BE2C (cell line): ENCODE results near the gene APLP1.
A peak's percentile ranks its signal among the peaks of the same experiment; 100 is the strongest.
"Not testable (repeated sequence)": the region's sequence is repeated elsewhere in the genome, so short reads cannot be mapped to it uniquely, and the experiment has no call there.

Experiments used
- DNase-seq: peaks from one replicate; pipeline ENCODE4 v3.0.0-alpha.2; 2020
- H3K27me3 ChIP-seq: fragments of 250-450 bp; sonication (Bioruptor Pico); 2 replicates; pipeline ENCODE4 v1.5.1; 2020; ENCODE audit warnings: mild to moderate bottlenecking
- H3K36me3 ChIP-seq: fragments of 250-450 bp; sonication (Bioruptor Pico); 2 replicates; pipeline ENCODE4 v1.5.1; 2020; ENCODE audit warnings: mild to moderate bottlenecking
- H3K4me1 ChIP-seq: fragments of 250-450 bp; sonication (Bioruptor Pico); 2 replicates; pipeline ENCODE4 v1.5.1; 2020
- H3K4me3 ChIP-seq: 2 replicates; pipeline ENCODE4 v1.5.1; 2011; ENCODE audit warnings: low read depth, low read length
- H3K9me3 ChIP-seq: fragments of 250-450 bp; sonication (Bioruptor Pico); 2 replicates; pipeline ENCODE4 v1.5.1; 2020
- TF ChIP-seq, protein P1 (sequence below): IDR thresholded peaks from 2 replicates; pipeline ENCODE4 v1.5.1; 2012; ENCODE audit warnings: mild to moderate bottlenecking, low read depth, low read length

Gene APLP1

DNA sequence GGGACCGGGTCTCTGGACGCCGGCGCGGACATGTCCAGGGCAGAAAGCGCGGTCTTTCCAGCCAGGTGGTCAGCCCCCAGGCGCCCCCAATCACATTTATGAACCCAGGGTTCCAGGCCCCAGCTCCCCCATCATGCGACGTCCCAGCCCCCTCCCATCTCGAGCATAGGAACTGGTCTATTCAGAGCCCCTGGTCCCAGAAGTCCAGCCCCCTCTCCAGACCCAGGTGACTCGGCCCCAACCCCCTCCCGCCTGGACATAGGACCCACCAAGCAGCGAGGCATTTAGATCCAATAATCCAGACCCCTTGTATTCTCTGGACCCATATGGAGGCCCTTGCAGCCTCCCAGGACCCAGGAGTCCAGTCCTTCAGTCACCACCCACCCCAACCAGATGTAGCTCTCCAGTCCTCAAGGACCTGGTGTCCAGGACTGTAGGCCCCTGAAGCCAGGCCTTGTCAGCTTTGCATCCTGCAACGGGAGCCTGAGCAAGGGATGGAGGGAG is 501 bp downstream of the APLP1 start:
- H3K9me3 ChIP-seq: no peaks in the 10 kb centered on the region
- no peaks in the 10 kb centered on the region for H3K27me3 ChIP-seq
- TF ChIP-seq, protein P1, sequence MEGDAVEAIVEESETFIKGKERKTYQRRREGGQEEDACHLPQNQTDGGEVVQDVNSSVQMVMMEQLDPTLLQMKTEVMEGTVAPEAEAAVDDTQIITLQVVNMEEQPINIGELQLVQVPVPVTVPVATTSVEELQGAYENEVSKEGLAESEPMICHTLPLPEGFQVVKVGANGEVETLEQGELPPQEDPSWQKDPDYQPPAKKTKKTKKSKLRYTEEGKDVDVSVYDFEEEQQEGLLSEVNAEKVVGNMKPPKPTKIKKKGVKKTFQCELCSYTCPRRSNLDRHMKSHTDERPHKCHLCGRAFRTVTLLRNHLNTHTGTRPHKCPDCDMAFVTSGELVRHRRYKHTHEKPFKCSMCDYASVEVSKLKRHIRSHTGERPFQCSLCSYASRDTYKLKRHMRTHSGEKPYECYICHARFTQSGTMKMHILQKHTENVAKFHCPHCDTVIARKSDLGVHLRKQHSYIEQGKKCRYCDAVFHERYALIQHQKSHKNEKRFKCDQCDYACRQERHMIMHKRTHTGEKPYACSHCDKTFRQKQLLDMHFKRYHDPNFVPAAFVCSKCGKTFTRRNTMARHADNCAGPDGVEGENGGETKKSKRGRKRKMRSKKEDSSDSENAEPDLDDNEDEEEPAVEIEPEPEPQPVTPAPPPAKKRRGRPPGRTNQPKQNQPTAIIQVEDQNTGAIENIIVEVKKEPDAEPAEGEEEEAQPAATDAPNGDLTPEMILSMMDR: no peak
- peak overlapping the region; percentile 64 for H3K4me3 ChIP-seq
- DNase-seq: no peak
- peaks cover 8% of the 10 kb centered on the region for H3K4me1 ChIP-seq
- H3K36me3 ChIP-seq: peaks cover 3% of the 10 kb centered on the region; the same call in 1 of the 2 replicates

DNA sequence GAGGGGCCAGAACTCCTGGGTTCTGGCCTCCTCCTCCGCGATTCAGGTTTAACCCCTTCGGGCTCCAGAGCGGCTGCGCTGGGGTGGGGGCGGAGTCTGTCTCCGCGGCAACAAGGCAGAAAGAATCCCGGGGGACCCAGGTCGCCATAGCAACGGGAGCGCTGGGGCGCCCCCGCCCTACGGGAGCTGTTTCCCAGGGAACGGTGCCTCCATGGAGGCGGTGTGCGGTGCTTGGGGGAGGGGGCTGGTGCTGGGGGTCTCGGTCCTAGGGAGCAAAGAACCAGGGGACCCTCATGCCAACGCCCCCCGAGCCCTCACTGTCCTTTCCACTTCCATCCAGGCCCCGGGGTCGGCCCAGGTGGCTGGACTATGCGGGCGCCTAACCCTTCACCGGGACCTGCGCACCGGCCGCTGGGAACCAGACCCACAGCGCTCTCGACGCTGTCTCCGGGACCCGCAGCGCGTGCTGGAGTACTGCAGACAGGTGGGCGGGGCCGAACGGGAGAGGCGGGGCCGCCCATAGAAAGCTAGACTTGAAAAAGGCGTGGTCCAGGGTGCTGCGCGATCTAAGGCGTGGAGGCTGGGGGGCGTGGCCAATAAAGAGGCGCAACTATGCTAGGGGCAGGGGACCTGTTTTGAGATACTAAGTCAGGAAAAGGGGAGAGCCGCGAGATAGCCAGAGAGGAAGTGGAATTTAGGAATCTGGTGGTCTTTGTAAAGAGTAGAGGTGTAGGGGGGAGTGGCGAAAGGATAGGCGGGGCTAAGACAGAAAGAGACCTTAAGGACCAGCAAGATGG is 1.2 kb downstream of the APLP1 start:
- Histone ChIP-seq H3K4me1 (peaks cover 8% of the 10 kb centered on the region), H3K36me3 (peaks cover 3% of the 10 kb centered on the region; the same call in 1 of the 2 replicates), H3K9me3 (no peaks in the 10 kb centered on the region), H3K4me3 (peak overlapping the region; percentile 64), H3K27me3 (no peaks in the 10 kb centered on the region)
- TF ChIP-seq, protein P1: no peak
- peak; percentile 99 for DNase-seq

DNA sequence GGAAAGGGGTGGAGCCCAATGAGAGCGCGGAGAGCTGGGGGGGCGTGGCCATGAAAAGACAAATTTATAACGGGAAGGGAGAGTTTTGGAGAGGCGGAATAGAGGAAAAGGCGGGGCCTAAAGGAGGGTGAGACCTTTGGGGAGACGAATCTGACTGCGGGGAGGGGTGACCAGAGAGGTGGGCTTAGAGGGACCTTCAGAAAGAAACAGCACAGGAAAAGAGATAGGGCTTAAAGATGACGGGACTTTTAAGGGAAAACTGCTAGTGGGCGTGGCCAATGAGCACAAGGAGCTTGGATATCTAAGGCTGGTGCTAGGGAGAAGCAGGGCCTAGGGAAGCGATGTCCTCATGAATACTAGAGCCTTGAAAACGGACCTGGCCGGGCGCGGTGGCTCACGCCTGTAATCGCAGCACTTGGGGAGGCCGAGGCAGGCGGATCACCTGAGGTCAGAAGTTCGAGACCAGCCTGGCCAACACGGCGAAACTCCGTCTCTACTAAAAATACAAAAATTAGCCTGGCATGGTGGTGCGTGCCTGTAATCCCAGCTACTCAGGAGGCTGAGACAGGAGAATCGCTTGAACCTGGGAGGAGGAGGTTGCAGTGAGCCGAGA is 1.9 kb downstream of the APLP1 start:
- DNase-seq: peak; percentile 86
- H3K4me1 ChIP-seq, H3K36me3 ChIP-seq, H3K9me3 ChIP-seq, H3K27me3 ChIP-seq: not testable (repeated sequence)
- peak overlapping the region; percentile 64 for H3K4me3 ChIP-seq

DNA sequence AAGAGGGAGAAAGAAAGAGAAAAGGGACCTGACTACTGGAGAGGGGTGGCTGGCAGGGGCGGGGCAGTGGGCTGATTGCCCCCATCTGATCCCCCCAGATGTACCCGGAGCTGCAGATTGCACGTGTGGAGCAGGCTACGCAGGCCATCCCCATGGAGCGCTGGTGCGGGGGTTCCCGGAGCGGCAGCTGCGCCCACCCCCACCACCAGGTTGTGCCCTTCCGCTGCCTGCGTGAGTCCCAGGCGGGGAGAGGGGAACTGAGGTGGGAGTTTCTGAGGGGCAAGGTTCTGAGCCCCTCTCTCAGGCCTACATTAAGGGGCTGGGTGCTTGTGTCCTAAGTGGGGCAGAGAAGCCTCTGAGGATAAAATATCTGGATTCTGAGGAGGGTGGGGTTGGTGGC is 2.4 kb downstream of the APLP1 start:
- Histone ChIP-seq H3K9me3 (no peaks in the 10 kb centered on the region), H3K4me3 (no peak overlapping the region), H3K27me3 (no peaks in the 10 kb centered on the region), H3K36me3 (peaks cover 3% of the 10 kb centered on the region; the same call in 1 of the 2 replicates), H3K4me1 (peaks cover 8% of the 10 kb centered on the region)
- TF ChIP-seq, protein P1: no peak
- DNase-seq: no peak

DNA sequence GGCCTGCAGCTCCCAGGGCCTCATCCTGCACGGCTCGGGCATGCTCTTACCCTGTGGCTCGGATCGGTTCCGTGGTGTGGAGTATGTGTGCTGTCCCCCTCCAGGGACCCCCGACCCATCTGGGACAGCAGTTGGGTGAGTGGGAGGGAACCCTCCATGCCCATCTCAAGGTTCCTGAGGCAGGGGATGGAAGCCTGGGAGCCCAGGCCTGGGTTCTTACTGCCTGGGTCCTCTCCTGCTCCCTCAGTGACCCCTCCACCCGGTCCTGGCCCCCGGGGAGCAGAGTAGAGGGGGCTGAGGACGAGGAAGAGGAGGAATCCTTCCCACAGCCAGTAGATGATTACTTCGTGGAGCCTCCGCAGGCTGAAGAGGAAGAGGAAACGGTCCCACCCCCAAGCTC is 3.2 kb downstream of the APLP1 start:
- Histone ChIP-seq H3K4me1 (peaks cover 8% of the 10 kb centered on the region), H3K27me3 (no peaks in the 10 kb centered on the region), H3K36me3 (peaks cover 3% of the 10 kb centered on the region), H3K4me3 (no peak overlapping the region), H3K9me3 (no peaks in the 10 kb centered on the region)
- no peak for DNase-seq
- TF ChIP-seq, protein P1: no peak

DNA sequence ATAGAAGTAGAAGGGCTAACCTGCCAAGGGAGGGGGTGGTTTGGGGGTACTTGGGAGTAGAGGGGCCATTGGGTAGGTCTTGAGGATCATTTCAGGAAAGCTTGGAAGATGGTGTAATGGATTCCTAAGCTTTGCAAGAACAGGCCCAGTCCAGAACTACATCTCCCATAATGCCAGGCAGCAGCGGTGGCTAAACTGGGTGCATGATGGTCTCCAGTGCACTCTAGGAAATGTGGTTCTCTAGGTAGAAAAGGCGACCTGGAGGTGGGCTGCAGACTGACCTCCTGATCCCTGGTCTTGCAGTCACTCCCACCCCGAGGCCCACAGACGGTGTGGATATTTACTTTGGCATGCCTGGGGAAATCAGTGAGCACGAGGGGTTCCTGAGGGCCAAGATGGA is 3.8 kb downstream of the APLP1 start:
- H3K4me1 ChIP-seq: peaks cover 8% of the 10 kb centered on the region
- H3K27me3 ChIP-seq: no peaks in the 10 kb centered on the region
- peaks cover 3% of the 10 kb centered on the region for H3K36me3 ChIP-seq
- no peak overlapping the region for H3K4me3 ChIP-seq
- no peak for DNase-seq
- TF ChIP-seq, protein P1: no peak
- H3K9me3 ChIP-seq: no peaks in the 10 kb centered on the region
